GM18868 (cell line): ENCODE results near the gene RBPJL.
"Not testable (repeated sequence)": the region's sequence is repeated elsewhere in the genome, so short reads cannot be mapped to it uniquely, and the experiment has no call there.

Source experiments
- ATAC-seq: cut with Tn5 transposase; IDR thresholded peaks from one replicate; pipeline ENCODE4 v1.9.1; 2021; ENCODE audit warnings: mild to moderate bottlenecking, moderate library complexity; ENCODE audit not compliant: unreplicated experiment

RBPJL gene

DNA sequence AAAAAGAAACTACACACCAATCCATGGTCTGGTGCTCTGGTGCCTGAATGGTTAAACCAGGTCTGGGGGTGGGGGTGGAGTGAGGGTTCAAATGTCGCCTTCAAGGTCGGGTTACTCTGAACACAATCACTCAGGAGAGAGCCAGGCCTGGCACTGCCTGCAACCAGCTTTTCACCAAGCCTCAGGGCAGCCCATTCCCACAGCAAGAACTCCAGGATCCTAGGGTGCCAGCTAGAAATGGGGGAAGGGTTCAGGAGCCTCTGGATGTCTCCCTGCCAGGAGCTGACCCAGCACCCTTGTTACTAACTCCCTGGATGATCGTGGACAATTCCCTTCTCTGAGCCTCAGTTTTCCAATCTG lies 34.9 kb downstream of the RBPJL start:
- ATAC-seq = no peak

DNA sequence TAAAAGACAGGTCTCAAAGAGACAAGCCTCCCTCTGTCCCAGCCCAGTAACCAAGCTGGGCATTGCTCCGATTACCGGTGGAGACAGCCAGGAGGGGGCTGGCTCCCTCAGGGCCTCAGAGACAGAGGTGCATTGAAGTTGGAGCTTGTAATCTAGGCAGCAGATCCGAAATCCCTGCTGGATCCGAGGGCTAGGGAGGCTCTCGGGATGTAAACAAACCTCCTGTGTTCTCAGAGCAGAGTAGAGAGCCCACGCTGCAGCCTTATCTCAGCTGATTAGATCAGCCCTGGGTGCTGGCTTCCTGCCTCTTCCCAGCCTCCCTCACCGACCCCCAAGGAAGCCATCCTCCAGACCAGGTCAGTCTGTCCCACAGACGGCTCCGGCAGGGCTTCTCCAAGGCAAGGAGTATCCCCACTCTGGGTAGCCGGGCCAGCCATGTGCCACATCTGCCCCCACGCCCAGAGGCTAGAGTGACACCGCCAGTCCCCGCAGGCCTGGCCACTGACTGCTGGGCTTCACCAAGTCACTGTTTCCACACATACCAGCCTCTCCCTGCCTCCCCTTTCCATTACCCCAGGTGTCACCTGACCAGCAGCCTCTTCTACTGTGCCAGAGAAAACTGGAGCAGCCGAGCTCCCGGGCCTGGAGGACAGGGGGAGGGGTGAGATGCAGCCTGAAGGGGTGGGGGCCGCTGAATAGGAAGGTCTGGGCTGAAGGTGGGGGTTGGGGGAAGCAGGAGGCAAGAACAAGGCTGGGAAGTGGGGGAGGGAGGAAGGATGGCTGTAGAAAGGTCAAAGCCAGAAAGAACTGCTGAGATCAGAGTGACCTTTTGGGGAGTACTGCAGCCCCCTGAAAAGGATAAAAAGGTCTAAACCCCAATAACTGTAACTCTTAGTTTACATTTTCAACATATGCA lies 35.6 kb downstream of the RBPJL start:
- ATAC-seq = no peak

DNA sequence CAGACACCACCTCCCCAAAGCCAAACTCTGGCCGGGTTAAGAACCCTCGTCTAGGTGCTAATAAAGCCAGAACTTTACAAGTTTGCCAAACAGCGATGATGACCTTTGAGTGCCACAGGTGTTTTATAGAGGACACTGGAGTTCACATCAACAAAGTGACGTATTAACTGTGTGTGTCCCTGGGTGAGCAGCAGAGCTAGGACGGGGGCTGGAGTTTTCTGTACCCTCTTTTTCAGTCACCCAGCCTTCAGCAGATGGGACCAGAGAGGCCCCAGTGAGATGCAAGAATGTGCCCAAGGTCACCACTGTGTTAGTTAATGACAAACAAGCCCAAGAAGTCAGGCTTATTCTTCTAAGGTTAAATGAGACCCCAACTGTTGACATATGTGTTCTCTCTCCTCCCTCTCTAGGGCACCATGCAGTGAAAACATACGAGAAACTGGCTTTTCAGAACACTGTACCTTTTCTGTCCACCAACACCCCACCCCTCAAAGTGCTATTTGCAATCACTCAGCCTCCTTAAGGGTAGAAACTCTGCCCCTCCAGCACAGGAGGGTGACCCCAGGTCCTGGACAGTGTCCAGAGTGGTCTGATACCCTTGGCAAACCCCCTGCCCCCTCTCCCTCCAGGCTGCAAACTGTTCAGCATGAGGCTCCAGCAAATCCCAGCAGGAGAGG lies 36.4 kb downstream of the RBPJL start:
- no peak for ATAC-seq

DNA sequence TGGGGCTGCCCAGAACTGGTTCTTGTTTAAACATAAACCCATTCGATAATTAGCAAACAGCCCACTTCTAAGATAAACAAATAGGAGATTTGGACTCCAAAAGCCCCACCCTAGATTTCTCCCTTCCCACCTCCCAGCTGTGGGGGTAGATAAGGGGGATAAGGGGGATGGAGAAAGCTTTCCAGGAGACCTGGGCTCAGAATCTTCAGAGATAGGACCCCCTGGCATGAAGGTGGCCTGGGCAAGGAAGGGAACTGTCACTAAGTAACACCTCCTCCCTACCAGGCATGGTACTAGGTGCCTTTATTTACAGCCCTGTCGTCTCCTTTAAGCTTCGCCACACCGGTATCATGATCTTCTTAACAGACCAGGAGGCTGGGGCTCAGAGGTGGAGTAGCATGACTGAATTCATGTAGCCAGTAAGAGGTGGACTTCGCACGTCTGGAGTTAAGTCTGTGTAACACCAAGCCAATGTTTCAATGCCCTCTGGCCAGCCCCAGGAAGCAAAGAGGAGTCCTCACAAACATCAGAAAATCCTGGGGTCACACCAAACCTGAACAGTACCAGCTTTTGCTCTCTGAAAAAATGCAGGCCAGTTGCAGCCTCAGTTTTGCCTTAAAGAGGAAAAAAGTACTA lies 37.0 kb downstream of the RBPJL start:
- no peak for ATAC-seq

DNA sequence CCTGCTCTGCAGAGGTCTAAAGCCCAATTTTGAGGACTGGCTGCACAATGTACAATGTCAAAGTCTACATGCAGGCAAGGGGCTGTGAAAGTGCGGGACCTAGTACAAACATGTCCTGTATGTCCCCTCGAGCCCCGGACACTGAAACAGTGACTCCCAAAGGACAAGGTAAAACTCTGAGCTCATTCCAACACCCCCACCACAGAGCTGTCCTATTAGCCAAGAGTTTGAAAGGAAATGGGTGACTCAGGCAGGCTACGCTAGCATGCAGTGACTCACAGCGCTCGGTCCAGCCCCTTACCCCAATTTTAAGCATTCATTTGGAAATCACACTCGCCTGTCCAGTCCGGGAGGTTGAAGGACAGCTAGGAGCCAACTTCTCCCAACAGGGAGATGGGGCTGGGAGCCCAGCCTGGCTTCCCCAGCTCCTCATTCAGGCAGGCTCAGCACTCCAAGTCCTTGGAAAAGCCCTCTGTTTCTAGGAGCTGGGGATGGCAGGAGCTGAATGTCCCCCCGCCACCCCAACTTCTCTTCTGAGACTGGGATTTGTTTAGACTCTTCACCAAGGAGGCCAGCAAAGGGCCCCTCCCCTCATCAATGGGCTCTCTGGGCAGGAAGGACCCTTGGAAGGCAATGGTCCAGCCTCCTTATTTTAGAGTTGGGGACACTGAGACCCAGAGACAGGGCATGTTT lies 37.7 kb downstream of the RBPJL start:
- ATAC-seq = no peak

DNA sequence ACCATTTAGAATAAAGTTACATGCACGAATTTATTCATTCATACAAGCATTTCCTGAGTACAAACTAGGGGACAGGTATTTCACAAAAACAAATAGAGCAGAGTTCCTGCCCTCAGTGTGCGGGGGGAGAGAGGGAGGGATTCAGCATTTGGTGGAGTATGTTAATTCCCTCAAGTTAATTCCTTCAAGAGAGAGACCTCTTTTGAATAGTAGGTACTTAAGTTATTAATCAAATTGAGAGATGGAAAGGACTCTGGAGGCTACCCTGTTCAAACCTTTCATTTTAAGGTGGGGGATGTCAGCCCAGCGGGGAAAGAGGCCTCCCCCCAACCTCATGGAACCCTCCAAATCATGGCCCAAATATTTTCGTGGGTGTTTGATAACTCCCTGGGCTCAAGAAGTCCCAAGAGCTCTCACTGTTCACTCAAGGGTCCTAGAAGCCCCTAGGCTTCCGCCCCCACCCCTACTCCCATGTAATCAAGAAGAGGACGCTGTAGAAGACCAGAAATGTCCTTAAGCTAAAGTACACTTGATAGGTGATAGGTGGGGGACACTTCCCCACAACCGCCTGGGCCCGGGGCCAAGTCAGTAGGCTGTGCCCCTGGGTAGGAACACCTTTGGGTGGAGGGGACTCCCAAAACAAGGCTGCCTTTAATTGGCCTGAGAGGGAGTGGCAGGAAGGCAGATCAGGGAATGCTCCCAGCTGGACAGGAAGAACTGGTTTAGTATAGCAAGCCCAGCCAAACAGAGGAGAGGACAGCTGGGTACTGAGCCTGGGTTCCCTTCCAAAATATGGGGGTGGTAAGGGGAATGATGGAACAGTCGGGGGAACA lies 38.7 kb downstream of the RBPJL start:
- ATAC-seq = no peak

DNA sequence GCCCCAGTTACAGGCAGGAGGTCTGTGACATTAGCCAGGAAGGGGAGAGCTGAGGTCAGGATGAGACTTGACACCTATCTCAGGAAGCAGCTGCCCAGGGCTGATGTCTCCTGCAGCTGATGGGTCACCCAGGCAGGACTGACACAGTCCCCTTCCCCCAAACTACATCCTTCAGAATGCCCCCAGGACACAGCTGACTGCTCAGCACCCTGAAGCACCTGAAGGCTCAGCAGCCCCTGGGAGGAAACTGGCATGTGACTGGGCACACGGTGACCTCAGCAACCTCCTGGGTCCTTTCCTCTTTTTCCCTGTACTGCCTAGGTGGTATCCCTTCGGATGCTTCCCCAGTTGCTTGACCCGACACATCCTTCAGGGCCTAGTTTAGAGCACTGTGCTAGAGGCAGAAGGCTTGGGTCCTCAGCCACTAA lies 39.7 kb downstream of the RBPJL start:
- ATAC-seq = no peak

DNA sequence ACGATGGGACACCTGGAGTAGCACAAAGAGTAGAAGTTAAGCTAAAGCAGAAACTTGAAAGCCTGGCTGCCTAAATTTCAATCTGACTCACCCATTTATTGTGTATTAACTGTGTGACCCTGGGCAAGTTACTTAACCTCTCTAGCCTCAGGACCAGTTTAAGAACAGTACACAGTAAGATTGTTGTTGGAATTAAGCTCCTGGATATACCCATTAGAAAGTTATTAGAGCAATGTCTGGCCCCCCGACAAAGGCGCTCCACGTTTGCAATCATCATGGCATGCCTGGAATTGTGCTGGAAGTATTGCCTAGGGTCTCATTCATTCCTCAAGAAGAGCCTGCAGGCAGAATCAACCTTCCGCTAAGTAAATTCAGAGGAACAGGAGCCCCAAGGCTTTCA lies 40.2 kb downstream of the RBPJL start:
- ATAC-seq = no peak

DNA sequence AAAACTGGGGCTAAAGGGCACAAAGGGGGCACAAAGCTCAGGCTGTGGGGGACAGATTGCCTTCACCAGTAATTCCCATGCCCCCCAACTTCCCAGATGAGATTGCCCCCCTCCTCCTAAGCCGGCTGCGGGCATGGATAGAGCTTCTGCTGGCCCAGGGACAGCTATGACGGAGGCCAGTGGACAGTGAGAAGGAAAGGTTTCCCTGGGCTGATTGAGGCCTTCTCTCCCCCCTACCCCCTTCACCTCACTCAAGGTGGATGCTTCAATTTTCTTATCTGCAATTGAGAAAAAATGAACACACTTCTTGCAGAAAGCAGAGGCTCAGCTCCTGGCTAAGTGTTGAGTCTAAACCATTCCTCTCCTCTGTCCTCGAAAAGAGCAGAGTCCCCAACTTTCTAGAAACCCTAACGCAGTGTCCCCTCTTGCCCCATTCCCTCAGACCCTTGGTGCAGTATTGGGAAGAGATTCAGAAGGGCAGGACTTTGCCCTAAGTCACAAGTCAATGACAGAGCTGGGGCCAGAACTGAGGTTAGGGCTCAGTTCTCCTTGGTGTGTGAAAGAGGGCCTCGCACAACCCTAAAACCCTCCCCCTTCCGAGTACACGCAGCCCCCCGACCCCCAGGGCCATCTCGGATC lies 40.8 kb downstream of the RBPJL start:
- no peak for ATAC-seq

DNA sequence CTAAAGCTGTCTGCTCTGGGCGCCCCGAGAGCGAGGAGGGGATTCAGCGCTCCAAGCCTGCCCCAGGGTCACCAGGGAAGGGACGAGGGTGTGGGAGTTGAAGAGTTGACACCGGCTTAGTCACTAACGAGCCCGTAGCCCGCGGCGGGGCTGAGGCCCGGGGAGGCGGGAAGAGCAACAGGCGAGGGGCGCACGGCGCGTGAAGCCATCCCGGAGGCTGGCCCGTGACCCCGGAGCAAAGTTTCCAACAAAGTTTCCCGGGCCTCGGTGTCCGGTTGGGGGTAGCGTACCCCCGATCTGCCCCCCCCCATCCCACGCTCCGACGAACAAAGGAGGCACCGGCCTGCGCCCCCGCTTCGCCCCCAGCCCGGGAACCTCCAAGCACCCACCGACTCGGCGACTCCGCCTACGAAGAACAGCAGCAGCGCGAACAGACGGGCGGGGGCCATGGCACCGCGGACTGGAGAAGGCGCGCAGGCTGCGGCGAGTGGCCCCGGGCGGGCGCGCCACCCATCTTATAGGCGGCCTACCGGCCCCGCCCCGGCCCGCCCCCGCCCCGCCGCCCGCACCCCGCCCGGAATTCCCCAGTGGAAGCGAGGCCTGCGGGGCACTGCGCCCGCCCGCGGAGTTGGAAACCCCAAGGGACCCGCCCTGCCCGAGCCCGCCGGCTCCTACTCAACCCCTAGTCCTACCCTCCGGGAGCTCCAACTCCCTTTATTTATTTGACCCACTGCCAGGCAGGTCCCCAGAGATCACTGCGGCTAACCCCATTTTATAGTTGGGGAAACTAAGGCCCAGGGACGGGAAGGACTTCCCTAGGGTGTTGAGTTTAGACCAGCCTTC lies 41.5 kb downstream of the RBPJL start, which contains the start of gene SDC4:
Gene SDC4 (minus strand): TSS at position 489 of the 843 bp plus-strand sequence. CDS start 40 bp downstream, at position 449.
- no peak for ATAC-seq

DNA sequence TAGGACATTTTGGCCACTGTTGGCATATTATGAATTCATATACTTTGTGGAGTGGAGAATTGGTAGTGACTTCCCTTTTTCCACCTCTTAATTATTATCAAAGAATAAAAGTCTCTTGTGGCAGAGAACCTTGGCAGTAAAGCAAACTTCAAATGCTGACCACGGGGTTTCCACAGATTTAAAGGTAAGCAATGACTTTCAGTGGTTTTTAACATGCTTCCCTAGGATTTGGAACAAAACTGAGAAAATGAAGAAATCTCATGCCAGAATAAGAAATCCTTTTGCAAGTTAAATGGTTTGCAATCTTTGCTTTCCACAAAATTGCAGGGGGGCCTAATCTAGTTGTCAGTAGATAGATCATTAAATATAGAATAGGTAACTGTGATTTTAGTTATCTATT lies 43.6 kb downstream of the RBPJL start:
- ATAC-seq = no peak

DNA sequence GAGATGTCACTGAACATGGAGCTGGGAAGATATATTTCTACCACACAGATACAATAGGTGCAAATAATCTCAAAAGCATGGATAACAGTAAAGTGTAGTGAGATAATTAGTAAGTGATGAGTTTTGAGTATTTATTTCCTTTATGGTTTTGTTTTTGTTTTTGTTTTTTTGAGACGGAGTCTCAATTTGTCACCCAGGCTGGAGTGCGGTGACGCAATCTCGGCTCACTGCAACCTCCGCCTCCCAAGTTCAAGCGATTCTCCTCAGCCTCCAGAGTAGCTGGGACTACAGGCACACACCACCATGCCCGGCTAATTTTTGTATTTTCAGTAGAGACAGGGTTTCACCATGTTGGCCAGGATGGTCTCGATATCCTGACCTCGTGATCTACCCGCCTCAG lies 44.2 kb downstream of the RBPJL start:
- not testable (repeated sequence) for ATAC-seq

DNA sequence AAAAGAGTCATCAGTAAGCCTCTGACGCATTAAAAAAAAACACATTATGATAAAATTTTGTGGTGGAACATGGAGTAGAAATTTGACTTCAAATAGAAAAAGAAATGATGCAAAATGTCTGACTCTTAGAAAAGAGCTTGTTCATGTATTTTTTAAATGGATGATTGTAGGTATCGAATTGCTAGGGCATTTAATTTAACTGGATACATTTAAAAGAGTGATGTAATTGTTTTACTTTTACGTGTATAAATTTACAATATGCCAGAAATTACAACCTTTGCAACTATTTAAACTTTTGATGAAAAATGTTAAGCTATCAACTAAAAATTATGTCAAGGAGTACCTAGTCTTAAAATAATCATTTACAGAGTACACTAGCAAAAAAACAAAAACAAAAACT lies 46.1 kb downstream of the RBPJL start:
- ATAC-seq = no peak

DNA sequence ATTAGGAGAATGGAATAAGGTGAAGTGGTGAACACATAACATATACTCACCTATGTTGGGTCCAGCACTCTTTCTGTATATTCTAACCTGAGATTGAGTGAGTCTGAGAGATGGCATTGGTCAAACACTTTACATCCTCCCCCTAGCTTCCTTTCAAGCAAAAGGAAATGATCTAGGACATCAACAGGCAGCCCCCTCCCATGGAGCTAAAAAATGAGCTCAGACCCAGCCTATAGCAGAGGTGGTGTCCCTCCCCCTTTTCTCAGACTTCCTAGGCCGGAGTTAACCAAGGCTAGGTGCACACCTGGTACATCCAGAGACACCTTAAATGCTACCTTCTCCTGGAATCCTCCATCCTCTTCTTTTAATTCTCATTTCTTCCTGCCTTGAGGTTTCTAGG lies 47.1 kb downstream of the RBPJL start:
- no peak for ATAC-seq

DNA sequence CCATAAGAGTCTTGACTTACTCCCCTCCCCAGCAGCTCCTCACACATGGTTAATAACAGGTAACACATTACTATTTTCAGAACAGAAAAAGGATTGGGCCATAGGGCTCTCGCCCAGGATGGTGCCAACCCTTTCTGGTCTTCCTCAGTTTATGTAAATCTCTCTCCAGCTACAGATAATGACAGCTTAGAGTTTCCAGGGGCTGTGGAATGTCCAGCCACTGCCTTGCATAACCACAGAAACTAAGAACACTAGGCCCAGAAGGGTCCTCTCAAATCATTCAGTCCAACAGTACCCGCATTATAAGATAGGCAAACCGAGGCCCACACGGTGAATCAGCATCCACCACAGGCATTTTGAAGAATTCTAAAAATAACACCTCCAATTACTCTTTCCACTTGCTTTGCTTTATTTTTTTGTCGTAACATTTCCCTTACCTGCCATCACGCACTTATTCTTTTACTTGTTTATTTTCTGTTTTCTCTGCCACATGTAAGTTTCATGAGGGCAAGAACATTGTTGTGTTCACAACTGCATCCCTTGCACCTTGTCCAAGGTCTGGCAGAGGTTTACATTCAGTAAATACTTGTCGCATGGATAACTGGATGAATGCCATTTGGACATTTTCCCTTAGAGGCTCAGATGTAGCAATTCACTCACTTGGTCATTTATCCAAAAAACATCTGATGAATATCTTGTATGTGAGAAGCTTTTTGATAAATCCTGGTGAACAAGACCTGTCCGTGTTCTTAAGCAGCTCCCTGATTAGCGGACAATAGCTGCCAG lies 48.0 kb downstream of the RBPJL start:
- ATAC-seq = no peak

DNA sequence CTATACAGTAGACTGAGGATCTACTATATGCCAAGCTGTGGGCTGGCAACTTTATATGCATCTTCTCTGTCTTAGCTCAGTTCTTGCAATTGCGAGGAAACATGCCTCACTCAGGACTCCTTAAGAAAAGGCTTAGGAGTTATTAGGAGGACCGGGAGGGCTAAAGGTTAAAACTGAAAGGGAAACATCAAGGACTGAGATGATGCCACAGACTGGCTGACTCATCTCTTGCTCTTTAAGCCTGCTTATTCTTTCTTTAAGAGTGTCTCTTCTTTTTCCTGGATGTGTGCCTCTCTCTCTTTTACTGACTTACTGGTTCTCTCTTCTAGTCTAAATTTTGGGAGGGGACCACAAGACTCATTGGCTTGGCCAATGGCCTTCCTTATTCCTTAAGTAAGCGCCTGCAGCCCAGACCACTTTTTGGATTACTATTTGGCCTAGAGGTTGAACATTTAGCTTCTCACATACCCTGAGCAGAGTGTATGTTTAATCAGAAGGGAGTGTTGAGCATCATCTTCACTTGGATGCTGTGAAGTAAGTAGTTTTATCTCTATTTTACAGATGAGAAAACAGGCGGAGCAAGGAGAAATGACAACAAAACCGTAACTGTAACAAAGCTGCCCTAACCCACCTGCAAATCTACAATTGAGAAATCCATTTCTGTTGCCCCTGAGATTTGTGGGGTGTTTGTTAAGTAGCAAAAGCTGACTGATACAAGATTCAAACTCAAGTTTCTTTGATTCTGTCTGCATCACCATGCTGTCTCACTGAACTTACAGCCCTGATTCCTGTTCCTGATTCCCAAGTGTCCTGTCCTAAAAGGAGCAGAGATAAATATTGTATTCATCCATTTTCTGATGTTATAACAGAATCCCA lies 48.8 kb downstream of the RBPJL start:
- ATAC-seq = no peak
